Measurements from ENCODE around the gene TMEM191C.
"Not testable (repeated sequence)": the region's sequence is repeated elsewhere in the genome, so short reads cannot be mapped to it uniquely, and the experiment has no call there.

TMEM191C gene

GRCh38 chr22:21467337-21468193 is at the start of gene TMEM191C:
TMEM191C (plus strand) TSS chr22:21467387; CDS start chr22:21467460, 73 bp downstream.
- peak within 1 kb of the TSS; percentile 45 for H3K4me3 ChIP-seq (ENCODE audit: low read depth, low read length)
- not testable (repeated sequence) for DNase-seq (ENCODE audit: low read depth)

- peak overlapping the region; percentile 41 for H3K4me3 ChIP-seq (ENCODE audit: low read depth, low read length)
- DNase-seq (ENCODE audit: low read depth): not testable (repeated sequence)
These were observed 49.3 kb upstream of the TMEM191C start for GRCh38 chr22:21417853-21418252.

DNA sequence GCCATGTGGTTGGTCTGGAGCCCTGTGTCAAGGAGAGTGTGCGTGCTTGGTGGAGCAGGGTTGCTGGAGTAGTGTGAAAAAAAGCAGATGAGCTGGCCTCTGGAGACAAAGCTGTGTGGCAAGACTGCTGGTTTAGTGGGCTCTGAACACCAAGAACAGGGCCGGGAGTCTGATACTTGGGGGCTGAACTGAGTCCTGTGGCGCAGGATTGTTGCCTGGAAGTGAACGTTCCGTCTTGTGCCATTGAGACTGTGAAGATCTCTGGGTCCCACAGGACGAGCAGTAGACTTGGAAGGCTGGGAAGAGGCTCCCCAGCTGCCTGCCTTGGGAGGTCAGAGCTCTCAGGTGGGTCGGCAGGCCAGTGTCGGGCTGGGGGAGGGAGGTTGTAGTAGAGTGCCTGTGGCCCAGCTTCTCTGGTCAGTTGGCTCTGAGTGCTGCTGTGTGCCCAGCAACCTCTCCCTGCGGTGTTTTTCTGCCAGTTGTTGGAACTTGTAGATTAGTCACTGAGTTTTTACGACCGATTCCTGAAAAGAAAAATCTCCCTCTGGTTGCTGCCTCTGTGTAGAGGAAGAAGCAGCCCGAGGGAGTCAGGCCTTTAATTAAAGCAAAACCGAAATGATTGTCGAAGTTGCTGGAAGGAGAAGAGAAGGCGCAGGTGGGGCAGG is 48.1 kb upstream of the TMEM191C start:
- not testable (repeated sequence) for DNase-seq (ENCODE audit: low read depth); H3K4me3 ChIP-seq (ENCODE audit: low read depth, low read length)

- not testable (repeated sequence) for DNase-seq (ENCODE audit: low read depth); H3K4me3 ChIP-seq (ENCODE audit: low read depth, low read length)
These were observed 46.9 kb upstream of the TMEM191C start for GRCh38 chr22:21420180-21420763.

DNA sequence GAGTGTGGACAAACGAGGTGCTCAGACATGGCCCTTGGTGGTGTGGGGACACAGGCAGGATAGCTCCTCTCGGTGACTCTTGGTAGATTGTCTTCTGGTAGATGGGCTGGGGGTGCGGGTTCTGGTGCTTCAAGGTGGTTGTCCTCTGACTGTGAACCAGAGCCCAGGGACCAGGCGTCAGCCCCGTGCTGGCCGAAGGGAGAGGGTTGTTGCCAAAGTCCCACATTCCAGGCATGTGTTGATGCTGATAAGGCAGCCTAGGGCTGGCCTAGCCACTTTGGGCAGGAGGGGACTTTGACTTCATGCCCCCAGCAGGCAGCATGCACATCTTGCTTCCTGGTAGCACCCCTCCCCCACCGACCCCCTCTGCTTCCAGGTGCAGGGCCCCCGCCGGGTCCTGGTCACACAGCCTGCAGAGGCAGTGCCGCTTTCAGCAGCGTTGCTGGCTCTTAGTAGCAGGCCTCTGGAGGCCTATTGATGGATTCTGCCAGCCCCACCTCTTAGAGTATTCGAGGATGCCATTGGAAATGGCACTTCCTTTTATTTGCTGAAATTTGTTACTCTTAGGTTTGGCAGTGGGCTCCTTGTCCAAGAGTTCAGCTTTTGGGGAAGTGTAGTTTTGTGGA is 43.0 kb upstream of the TMEM191C start:
- DNase-seq (ENCODE audit: low read depth); H3K4me3 ChIP-seq (ENCODE audit: low read depth, low read length): not testable (repeated sequence)

DNA sequence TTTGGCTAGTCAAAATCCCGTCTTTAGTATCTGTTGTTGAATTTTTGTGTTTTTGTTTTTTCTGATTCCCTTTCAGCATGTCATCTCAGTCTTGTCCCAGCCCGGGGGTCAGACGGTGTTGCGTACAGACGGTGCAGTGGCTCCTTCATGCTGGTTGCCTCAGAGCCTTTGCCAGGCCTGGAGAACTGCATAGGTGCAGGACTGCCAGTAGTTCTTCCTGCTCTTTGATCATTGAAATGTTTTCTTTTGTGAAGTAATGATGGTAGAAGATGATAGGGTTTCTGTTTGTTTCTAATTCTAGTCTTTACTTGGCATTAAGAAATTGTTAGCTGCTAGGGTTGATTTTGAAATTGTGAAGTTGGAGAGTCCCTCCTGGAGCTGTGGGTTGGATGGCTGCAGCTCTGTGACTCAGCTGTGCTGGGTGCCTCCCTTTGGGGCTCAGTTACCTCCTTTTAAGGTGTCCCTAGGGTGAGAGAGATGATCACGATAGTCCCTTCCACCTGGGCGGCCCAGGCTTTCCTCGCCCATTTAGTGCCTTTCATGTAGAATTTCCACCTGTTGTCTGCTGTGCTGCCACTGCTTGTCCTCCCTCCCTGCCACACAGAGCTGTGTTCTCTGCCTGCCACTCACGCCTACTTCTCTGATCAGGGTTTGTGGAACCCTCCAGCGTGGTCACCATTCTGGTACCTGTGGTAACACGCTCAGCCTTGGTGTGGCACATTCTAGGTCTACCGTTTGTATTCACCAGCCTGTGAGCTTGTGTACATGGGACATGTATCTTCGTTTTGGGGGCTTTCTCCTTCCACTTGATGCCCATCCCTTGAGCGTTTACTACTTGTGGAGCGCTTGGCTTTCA is 32.6 kb upstream of the TMEM191C start:
- not testable (repeated sequence) for H3K4me3 ChIP-seq (ENCODE audit: low read depth, low read length); DNase-seq (ENCODE audit: low read depth)

DNA sequence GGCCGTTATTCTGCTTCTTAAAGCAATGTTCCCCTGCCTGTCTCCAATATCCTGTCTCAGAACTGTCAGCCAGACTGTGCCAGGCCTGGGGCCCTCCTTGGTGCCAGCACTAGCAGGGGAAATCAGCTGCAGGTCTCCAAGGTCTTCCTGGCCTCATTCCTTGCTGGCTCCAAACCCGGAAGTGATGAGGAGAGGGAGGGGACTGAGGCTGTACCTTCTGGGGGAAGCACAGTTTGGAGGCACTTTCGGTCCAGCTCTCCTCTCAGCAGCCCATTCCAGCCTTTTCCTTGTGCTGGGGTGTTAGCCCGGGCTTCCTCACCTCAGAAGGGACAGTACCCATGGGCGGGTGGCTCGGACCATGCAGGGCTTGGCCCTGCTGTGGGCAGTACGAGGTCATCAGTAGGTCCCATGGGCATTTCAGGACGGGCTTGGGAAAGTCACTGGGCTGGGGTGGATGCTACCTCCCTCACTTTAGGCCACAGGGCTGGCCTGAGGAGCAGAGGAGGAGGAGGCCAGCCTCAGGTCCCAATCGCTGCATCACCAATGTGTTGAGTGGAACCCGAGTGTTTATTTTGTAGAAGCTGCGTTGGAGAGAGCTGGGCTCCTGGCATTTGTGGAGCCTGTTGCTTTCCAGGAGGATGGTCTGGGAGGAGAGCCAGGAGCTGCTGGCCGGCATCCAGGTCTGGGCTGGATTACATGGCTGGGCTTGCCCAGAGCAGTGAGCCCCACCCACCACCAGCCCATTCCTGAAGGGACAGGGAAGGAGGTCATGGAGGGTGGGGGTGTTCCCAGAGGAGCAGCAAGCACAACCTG is 31.0 kb upstream of the TMEM191C start:
- DNase-seq (ENCODE audit: low read depth); H3K4me3 ChIP-seq (ENCODE audit: low read depth, low read length): not testable (repeated sequence)

DNA sequence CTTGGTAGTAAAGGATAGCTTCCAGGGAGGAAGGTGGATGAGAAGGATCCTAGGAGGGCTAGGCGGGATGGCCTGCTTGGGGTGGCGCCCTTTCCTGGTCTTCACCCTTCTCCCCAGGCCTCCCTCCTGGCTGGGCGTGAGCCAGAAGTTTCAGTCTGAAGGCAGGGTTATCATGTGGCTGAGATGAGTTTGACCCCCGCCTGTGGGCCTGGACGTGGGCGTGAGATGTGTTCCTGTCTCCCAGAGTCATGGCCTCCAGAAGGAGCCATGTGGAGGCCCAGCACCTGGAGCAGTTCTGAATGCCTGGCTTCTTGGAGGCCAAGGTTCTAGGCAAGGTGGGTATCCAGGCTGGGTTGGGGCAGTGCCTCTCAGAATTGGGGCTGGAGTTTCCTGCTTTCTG is 29.2 kb upstream of the TMEM191C start:
- not testable (repeated sequence) for DNase-seq (ENCODE audit: low read depth); H3K4me3 ChIP-seq (ENCODE audit: low read depth, low read length)

- DNase-seq (ENCODE audit: low read depth): not testable (repeated sequence)
These were observed 27.1 kb upstream of the TMEM191C start for GRCh38 chr22:21440018-21440636.

GRCh38 chr22:21440676-21441075 is 26.5 kb upstream of the TMEM191C start:
- H3K4me3 ChIP-seq (ENCODE audit: low read depth, low read length); DNase-seq (ENCODE audit: low read depth): not testable (repeated sequence)

More at GRCh38 chr22:21440018-21440636, 27.1 kb upstream of the TMEM191C start:
- not testable (repeated sequence) for H3K4me3 ChIP-seq (ENCODE audit: low read depth, low read length)

DNA sequence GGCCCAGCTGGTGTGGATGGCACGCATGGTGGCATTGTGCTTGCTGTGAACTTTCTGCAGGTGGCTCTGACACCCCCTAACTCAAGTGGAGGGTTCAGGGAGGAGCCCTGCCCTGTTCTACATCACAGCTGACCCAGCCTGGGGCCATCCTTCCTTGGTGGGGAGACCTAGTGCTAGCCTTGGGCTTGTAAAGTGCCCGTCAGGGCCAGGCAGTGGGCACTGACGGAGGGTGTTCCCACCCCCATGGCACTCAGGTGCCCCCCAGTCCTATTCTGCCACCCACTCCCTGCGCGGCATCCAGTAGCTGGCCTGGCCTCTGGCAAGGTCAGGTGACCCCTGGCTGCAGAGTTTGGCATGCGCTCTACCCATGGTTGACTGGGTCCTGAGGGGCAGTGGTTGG is 26.0 kb upstream of the TMEM191C start:
- not testable (repeated sequence) for DNase-seq (ENCODE audit: low read depth); H3K4me3 ChIP-seq (ENCODE audit: low read depth, low read length)

- not testable (repeated sequence) for DNase-seq (ENCODE audit: low read depth); H3K4me3 ChIP-seq (ENCODE audit: low read depth, low read length)
These were observed 25.1 kb upstream of the TMEM191C start for GRCh38 chr22:21442123-21442522.

- not testable (repeated sequence) for H3K4me3 ChIP-seq (ENCODE audit: low read depth, low read length); DNase-seq (ENCODE audit: low read depth)
These were observed 24.5 kb upstream of the TMEM191C start for GRCh38 chr22:21442646-21443045.

- DNase-seq (ENCODE audit: low read depth): no peak
- H3K4me3 ChIP-seq (ENCODE audit: low read depth, low read length): no peak overlapping the region
These were observed 24.0 kb upstream of the TMEM191C start for GRCh38 chr22:21443057-21443734.

GRCh38 chr22:21443735-21444421 is 23.3 kb upstream of the TMEM191C start:
- no peak for DNase-seq (ENCODE audit: low read depth)

GRCh38 chr22:21444701-21445436 is 22.3 kb upstream of the TMEM191C start:
- H3K4me3 ChIP-seq (ENCODE audit: low read depth, low read length): no peak overlapping the region
- DNase-seq (ENCODE audit: low read depth): no peak

More at GRCh38 chr22:21443735-21444421, 23.3 kb upstream of the TMEM191C start:
- H3K4me3 ChIP-seq (ENCODE audit: low read depth, low read length): no peak overlapping the region
